Adrenal gland (tissue), 12 donors: Measurements from ENCODE around the gene ZNF683. TPM values are rescaled to one million over a fixed set of nuclear protein-coding genes. Genes with fewer than 3 reads are reported as not detected.
A peak's percentile ranks its signal among the peaks of the same experiment; 100 is the strongest.

Source experiments
- DNase-seq, 7 donors: peaks; one replicate each; pipeline ENCODE4 v3.0.0-alpha.2; 2019 to 2020
- H3K27ac ChIP-seq, 5 donors: fragments of 200-600 bp; sonication (generic) in 4 of 5; 1 replicate in 3 of 5; 2 replicates in 2 of 5; pipeline versions ENCODE4 v1.5.1 to v1.8.0; 2016 to 2020; ENCODE audit warnings: mild to moderate bottlenecking in 1 of 5
- H3K27me3 ChIP-seq: fragments of 200-600 bp; 2 replicates; pipeline ENCODE4 v1.8.0; 2021
- H3K36me3 ChIP-seq, 2 donors: fragments of 200-600 bp; replicated peaks in 1 of 2; 1 replicate in 1 of 2; 2 replicates in 1 of 2; pipeline versions ENCODE4 v1.5.1 to v1.8.0; 2018 to 2022
- H3K4me1 ChIP-seq, 2 donors: fragments of 200-600 bp; replicated peaks in 1 of 2; 1 replicate in 1 of 2; 2 replicates in 1 of 2; pipeline versions ENCODE4 v1.5.1 to v1.8.0; 2018 to 2021
- H3K4me3 ChIP-seq, 4 donors: fragments of 200-600 bp; sonication (generic) in 3 of 4; one replicate each; pipeline ENCODE4 v1.5.1; 2016 to 2018
- H3K9me3 ChIP-seq, 3 donors: fragments of 200-600 bp; sonication (generic) in 1 of 3; replicated peaks in 1 of 3; 1 replicate in 2 of 3; 2 replicates in 1 of 3; pipeline versions ENCODE4 v1.5.1 to v1.8.0; 2016 to 2021
- CTCF ChIP-seq, 6 experiments: fragments of 450-650 bp in 4 of 6; fragments of 200-600 bp in 2 of 6; sonication (generic) in 1 of 6; IDR thresholded peaks; 1 replicate in 5 of 6; 2 replicates in 1 of 6; pipeline versions ENCODE4 v1.5.1 to v1.8.0; 2016 to 2021; ENCODE audit warnings: antibody characterized with exemption in 6 of 6, mild to moderate bottlenecking in 2 of 6, moderate library complexity in 1 of 6
- POLR2A ChIP-seq, 2 donors: fragments of 450-650 bp; IDR thresholded peaks; one replicate each; pipeline ENCODE4 v1.6.1; 2017; ENCODE audit warnings: antibody characterized with exemption in 2 of 2, mild to moderate bottlenecking in 2 of 2, moderate library complexity in 1 of 2
- WGBS, 4 donors: extraction: QIAGEN DNeasy Blood & Tissue Kit in 2 of 4; methylation state at CpG; one replicate each; pipeline versions ENCODE4 v1.1.5 to v1.1.7; 2013 to 2017; 5-methylcytosine and 5-hydroxymethylcytosine counted together
- intact Hi-C, 2 donors: fragments of 100-400 bp; cut with DNase I; formaldehyde crosslinking; loops; one replicate each; pipeline versions ENCODE4 v1.14.1 to v1.15.0; 2022 to 2023
- polyA plus RNA-seq, 3 donors: library from polyadenylated mRNA; stranded (reverse); fragments of 200-250 nt in 2 of 3; fragments of 350-450 nt in 1 of 3; fragmentation: Illumina TruSeq in 1 of 3; extraction: RNeasy Lipid Tissue Mini Kit (QIAGEN cat#74804) in 1 of 3; gene quantifications; one replicate each; pipeline ENCODE4 v1.2.3, GENCODE V29; 2013 to 2014
- total RNA-seq, 9 donors: library from RNA; depleted of rRNA in 4 of 9; stranded (reverse); fragments of >200 nt in 4 of 9; fragments of 120-200 nt in 1 of 9; fragmentation: NEBNext Ultra II Directional in 1 of 9; extraction: Animal tissue kit (Norgen Biotek cat#: 25700) in 1 of 9; gene quantifications; one replicate each; pipeline versions ENCODE4 v1.1.0 to v1.2.4, GENCODE V29; 2013 to 2023
- donor health status: healthy with polysubstance abuse.
- donor health status: Bipolar disorder and iron deficiency.
- donor health status: DM: yes; HTN: yes; CAD: no.
- donor health status: DM: no; HTN: no; CAD: no.
- donor health status: DM: no; HTN: no; CAD: no.
- donor health status: DM: yes; HTN: yes; CAD: no.

ZNF683 gene
- total and polyA plus RNA-seq, 12 donors = 0.20 to 0.25 (median 0.24) TPM; not detected in 9

GRCh38 chr1:26403656-26404055 lies 31.1 kb upstream of the ZNF683 start:
- no peak overlapping the region for H3K27ac ChIP-seq
- WGBS, 4 donors = 14 to 24% (median 17%) methylated on average over 3 to 4 of the region's 4 CpGs
- TF ChIP-seq POLR2A (IDR thresholded peaks at IDR 0.05) = no peak
- TF ChIP-seq CTCF (IDR thresholded peaks at IDR 0.05) = no peak
- H3K4me1 ChIP-seq = no peaks in the 10 kb centered on the region
- H3K36me3 ChIP-seq = no peaks in the 10 kb centered on the region
- no peaks in the 10 kb centered on the region for H3K27me3 ChIP-seq
- intact Hi-C loops = no loop called here
- H3K9me3 ChIP-seq = no peaks in the 10 kb centered on the region
- H3K4me3 ChIP-seq = no peak overlapping the region
- DNase-seq = no peak

- Histone ChIP-seq H3K27ac (no peak overlapping the region), H3K27me3 (no peaks in the 10 kb centered on the region), H3K4me1 (no peaks in the 10 kb centered on the region), H3K36me3 (no peaks in the 10 kb centered on the region), H3K4me3 (no peak overlapping the region), H3K9me3 (no peaks in the 10 kb centered on the region)
- TF ChIP-seq POLR2A (IDR thresholded peaks at IDR 0.05) (no peak), CTCF (IDR thresholded peaks at IDR 0.05) (no peak)
- no peak for DNase-seq
- 81 to 89% (median 83%) methylated on average over 3 of the region's 3 CpGs for WGBS, 4 donors
- intact Hi-C loops = no loop called here
These were observed 29.3 kb upstream of the ZNF683 start for GRCh38 chr1:26401891-26402290.

- no peak for DNase-seq
- H3K4me1 ChIP-seq = no peaks in the 10 kb centered on the region
- no peak overlapping the region for H3K4me3 ChIP-seq
- no peaks in the 10 kb centered on the region for H3K36me3 ChIP-seq
- no peaks in the 10 kb centered on the region for H3K27me3 ChIP-seq
- intact Hi-C loops = no loop called here
- no peak overlapping the region for H3K27ac ChIP-seq
- TF ChIP-seq POLR2A (IDR thresholded peaks at IDR 0.05) (no peak), CTCF (IDR thresholded peaks at IDR 0.05) (no peak)
- no peaks in the 10 kb centered on the region for H3K9me3 ChIP-seq
- 68 to 92% (median 80%) methylated on average over 3 of the region's 3 CpGs for WGBS, 4 donors
These were observed 26.5 kb upstream of the ZNF683 start for GRCh38 chr1:26399034-26399433.

GRCh38 chr1:26395754-26396153 lies 23.2 kb upstream of the ZNF683 start:
- Histone ChIP-seq H3K27ac (no peak overlapping the region), H3K4me1 (no peaks in the 10 kb centered on the region), H3K4me3 (no peak overlapping the region), H3K36me3 (no peaks in the 10 kb centered on the region), H3K27me3 (no peaks in the 10 kb centered on the region), H3K9me3 (no peaks in the 10 kb centered on the region)
- no peak for DNase-seq
- intact Hi-C loops = no loop called here
- WGBS, 4 donors = 74 to 84% (median 77%) methylated on average over 8 of the region's 8 CpGs
- no peak for TF ChIP-seq POLR2A (IDR thresholded peaks at IDR 0.05)

- intact Hi-C loops = no loop called here
- 14 to 21% (median 19%) methylated on average over 3 of the region's 3 CpGs for WGBS, 4 donors
- H3K4me1 ChIP-seq = no peaks in the 10 kb centered on the region
- no peaks in the 10 kb centered on the region for H3K36me3 ChIP-seq
- H3K27ac ChIP-seq = no peak overlapping the region
- TF ChIP-seq CTCF (IDR thresholded peaks at IDR 0.05) (peak in 2 of 6 experiments; percentile 10 to 21), POLR2A (IDR thresholded peaks at IDR 0.05) (no peak)
- DNase-seq = no peak
- no peak overlapping the region for H3K4me3 ChIP-seq
- no peaks in the 10 kb centered on the region for H3K27me3 ChIP-seq
- H3K9me3 ChIP-seq = no peaks in the 10 kb centered on the region
These were observed 18.9 kb upstream of the ZNF683 start for GRCh38 chr1:26391450-26391849.
